HG03060 (cell line): Measurements from ENCODE around the gene LRIG1.

Experiments
- ATAC-seq: cut with Tn5 transposase; IDR thresholded peaks from one replicate; pipeline ENCODE4 v1.9.1; 2021; ENCODE audit warnings: low read depth, moderate number of reproducible peaks; ENCODE audit not compliant: unreplicated experiment

LRIG1 gene

DNA sequence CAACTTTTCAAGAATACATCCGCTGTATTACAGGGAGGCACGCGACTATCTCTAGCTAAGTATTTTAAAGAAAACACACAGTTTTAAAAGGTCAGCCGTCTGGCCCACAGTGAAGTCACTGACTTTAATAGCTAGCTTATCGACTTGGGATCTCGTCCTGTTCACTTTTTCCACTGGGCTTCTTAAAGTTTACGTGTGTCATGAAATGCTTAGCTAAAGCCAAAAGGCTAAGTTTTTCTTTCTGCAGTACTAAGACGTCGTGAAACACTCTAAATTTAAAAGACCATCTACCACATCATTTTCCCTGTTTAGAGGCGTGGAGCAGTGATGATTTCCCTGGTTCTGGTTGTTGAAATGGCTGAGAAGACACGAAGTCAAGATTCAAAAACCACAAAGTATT is 27.1 kb downstream of the LRIG1 start:
- ATAC-seq = no peak

- no peak for ATAC-seq
Observed at GRCh38 chr3:66473181-66473580, 27.6 kb downstream of the LRIG1 start.

DNA sequence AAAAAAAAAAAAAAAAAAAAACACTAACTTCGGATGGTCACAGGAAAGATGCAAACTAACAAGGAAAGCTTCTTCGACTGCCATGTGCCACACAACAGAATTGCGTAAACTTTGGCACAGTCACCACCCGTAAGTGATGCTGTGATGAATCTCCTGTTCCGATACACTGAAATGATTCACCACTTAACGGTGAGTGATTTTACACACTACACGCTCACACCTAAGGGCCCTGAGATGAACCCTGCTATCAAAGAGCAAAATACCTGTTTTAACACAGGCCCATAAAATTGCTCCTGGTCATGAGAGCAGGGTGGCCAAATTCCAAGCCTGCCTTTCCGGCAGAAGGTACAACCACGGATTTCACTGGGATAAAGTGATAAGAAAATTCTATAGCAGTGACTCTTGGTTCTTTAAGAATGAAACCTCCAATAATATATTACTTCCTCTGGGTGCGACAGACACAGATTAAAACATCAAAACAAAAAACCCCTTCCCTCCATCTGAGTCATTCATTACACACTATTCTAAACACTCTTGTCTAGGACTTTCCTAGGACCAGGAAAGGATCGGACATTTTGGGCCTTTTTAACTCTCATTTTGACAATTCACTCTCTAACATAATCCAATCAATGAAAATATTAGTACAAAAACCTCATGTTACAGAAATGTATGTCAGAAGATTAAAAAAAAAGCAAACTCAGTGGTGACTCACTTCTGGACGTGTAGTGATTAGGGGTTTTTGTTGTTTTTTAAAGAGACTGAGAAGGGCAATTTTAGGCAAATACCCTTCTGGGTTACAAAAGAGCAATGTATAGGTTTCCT is 28.3 kb downstream of the LRIG1 start:
- ATAC-seq = peak; percentile 38

DNA sequence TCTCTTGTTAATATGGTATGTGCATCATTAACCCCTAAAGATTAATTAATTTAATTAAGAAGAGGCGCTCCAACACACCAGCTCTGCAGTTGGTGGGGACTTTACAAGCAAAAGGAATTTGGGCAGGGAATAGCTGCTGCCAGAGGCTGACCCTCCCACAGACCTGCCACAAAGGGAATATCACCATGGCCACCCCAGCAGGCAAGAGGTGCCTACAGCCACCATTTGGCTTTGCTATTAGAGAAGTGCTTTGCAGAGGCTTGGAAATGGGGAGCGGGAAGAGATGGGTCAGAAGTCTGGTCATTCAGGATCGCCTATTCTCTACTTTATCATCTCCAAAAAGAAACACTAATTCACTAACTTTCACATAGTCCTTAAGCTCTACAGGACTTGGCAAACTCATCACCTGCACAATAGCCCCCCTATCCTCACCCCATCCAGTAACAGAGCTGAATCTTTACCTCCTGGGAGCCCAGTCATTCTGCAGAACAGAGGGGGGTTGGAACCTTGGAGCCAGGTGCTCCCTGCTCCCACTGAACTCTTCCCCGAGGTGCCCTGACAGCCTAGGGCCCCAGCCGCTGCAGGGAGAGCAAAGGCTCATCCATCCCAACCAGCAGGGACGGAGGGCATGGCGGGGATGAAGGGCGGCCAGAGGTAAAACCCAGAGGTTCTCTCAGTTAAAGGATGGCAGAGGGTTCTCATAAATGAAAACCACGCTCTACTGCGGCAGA is 29.7 kb downstream of the LRIG1 start:
- no peak for ATAC-seq

GRCh38 chr3:66470285-66470684 is 30.5 kb downstream of the LRIG1 start:
- ATAC-seq = no peak

DNA sequence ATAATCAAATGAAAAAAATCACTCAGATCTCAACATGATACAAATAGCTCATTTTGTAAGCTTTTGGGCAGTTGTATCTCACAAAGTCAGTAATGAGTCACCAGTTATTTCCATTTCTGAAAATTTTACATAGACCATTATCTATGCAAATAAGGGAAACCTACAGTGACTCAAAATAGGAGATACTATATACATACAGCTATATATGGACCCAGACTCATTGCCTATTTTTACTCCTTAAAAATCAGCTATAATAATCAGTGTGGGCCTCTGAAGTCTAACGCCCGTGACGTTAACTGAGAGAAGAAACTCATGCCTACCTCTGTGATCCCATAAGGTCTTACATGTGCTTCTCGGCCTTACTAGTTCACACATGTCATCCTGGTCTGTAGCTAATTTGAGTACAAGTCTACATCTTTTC is 31.6 kb downstream of the LRIG1 start:
- ATAC-seq = peak; percentile 66

DNA sequence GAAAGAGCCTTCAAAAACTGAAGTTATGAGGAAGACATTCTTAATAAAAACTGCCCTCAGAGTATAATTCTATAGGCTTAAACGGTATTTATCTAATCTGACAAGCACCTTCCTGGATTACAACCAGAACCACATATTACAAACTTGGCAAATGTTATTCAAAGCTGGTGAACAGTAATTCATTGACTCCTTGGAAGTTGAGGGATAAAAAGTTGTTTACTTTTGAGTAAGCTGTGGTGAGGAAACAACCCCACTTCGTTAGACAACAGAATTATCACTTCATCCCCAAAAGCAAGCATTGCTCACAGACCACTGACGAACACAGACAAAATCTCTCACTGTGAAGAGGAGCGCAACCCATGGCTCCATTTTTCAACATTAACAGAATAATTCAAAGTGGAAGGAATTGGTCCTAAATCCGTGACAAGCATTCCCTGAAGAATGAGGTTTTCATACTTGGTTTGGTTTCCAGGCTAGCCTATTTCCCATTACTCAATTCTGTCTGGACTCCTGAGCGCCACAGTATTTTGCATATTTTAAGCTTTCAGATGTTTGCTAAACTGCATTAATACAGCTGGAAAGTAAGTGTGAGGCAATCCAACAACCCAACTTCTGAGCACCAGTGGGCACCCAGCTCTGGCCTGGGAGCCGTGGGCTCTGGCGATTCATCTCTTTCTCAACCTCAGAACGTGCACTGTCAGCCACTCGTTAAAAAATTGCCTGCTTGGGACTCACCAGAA is 32.7 kb downstream of the LRIG1 start:
- ATAC-seq = no peak

DNA sequence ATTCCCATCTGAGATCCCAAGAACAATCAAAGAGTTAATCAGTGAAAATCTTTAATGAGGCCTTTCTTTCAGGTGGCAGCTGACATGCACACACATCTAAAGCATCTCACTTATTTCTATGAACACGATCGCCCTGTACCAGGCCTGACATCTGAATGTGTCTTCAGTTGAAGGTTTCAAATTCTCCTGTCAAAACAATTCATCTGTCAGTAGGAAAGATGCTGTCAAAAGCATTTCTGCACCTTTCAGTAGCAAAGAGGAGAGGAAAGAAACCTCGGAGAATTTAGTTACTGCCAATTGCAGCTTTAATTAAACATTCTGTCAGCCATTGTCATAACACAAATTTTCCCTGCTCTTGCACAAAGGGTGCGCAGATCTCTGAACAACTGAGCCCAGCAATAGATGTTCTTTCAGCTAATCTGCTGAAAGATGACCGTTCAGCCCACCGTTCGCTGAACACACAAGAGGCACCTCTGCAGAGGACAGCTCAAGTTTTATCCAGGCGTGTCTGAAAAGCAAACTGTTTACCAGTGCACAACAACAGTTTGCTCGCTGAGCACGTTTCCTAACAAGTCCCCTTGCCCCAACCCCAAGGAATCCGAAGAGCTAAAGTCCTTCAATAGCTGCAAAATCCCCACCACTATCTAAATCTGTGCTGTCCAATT is 34.1 kb downstream of the LRIG1 start:
- ATAC-seq = no peak

DNA sequence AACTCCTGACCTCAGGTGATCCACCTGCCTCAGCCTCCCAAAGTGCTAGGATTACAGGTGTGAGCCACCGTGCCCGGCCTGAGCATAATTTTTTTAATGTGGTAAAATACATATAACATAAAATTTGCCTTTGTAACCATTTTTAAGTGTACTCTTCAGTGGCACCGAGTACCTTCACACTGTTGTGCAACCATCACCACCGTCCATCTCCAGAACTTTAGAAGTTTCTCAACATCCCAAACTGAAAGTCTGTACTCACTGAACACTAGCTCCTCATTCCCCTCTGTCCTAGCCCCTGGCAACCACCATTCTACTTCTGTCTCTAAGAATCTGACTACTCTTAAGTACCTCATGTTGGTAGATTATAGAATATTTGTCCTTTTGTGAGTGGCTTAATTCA is 35.2 kb downstream of the LRIG1 start:
- ATAC-seq = no peak

- ATAC-seq = no peak
Observed at GRCh38 chr3:66465034-66465433, 35.8 kb downstream of the LRIG1 start.

- ATAC-seq = no peak
Observed at GRCh38 chr3:66464512-66464894, 36.3 kb downstream of the LRIG1 start.

GRCh38 chr3:66463730-66464511 is 36.9 kb downstream of the LRIG1 start:
- no peak for ATAC-seq

GRCh38 chr3:66463054-66463631 is 37.7 kb downstream of the LRIG1 start:
- no peak for ATAC-seq

- no peak for ATAC-seq
Observed at GRCh38 chr3:66457252-66457651, 43.6 kb downstream of the LRIG1 start.

DNA sequence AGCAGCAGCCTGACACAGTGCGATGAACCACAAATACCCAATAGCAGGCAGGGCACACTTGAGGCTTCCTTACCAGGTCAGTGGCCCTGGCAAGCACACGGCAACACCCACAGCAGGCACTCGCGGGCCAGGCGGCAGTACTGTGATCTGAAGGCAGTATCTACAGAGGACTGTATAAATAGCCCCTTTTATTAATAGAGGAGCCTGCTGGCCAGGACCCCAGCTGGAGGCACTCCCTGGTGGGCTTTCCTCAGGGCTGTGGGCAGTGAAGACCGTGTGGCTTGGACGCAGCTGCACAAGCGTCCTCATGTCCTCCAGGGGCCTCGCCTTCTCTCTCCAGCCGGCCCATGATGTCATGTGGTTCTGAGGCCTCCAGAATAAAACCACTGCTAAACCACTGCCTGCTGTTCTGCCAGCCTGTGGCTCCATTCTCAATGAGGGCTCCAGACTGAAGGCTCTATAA is 44.1 kb downstream of the LRIG1 start:
- ATAC-seq = no peak

DNA sequence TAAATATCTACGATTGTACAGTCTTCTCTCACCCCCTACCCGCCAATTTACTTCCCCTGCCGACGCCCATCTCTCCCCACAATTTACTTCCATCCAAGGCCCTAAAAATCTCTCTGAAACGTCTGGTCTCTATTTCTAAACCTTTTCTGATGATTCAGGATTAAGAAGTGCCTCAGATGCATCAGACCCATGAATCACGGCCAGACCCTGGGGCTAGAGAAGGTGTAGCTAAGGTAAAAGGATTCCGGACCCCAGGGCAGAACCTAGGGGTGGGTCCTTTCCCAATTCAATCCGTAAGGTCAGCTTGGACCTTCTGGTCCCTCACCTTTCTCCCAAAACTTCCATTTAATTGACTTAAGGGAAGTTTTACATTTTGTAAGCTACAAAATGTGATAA is 46.4 kb downstream of the LRIG1 start:
- no peak for ATAC-seq

GRCh38 chr3:66453651-66454463 is 47.0 kb downstream of the LRIG1 start:
- no peak for ATAC-seq

DNA sequence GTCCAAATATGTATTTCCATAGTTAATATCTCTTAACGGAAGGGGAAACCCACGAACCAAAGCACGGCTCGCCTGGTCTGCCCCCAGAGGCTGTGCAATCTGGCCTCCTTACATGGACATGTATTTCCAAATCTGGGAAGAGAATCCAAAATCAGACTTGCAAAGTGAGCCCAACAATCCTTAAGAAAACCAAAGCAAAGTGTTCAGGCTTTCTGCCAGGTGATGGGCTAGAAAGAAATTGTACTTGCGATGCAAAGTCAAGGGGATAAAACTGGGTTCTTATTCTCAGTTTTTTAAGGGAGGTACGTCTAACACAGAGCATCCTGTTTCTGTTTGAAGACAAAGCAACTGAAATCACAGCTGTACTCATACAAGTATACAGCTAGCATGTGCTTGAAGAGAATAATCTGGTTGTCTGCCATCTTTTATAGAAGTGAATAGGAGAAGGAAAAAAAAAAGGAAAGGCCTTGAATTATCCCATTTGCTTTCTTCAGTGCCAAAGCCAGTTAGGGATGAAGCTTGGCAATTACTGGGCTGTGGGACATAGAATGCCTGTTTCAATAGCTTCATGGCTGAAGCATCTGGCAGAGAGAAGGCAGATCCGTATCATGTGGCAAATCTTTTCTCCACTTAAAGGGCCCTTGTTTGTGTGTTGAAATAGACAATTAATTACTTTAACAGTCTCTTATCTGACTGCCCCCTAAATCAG is 48.4 kb downstream of the LRIG1 start:
- no peak for ATAC-seq
